ENCODE results near the gene RBM20.

Gene RBM20

DNA sequence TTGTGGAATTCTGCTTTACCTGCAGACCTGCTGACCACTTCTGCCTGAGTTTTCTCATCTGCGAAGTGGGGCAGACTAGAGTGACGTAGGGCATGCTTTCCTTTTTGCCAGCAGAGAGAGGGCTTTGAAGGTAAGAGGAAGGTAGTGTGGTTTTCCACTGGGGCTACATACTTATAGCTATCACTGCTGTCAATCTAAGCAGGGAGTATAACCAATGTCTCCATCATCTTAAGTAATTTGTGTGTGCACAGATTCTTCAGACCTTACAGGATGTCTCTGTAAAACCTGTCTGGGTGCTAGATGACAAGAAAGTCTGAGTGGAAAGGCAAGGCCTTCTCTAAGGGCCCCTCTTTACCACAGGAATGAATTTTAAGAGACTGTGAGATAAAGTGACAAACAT lies 106.8 kb downstream of the RBM20 start:
- in situ Hi-C loops (cut with HindIII; ENCODE audit: low pct_unique_long_range_greater_than_20kb, low sequenced_read_pairs): no loop called here

DNA sequence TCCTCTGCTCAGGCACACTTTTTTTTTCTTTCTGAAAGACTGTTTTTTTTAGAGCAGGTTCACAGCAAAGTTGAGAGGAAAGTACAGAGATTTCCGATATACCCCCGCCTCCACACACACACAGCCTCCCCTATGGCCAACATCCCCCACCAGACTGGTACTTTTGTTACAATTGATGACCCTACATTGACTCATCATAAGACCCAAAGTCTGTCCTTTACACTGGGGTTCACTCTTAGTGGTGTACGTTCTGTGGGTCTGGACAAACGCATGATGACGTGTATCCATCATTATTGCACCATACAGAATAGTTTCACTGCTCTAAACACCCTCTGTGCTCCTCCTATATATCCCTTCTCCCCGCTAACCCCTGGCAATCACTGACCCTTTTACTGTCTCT lies 107.7 kb downstream of the RBM20 start:
- in situ Hi-C loops (cut with HindIII; ENCODE audit: low pct_unique_long_range_greater_than_20kb, low sequenced_read_pairs): no loop called here
- DNase-seq (ENCODE audit: low read depth in 1 of 2, low spot score in 1 of 2): no peak
- no peak for TF ChIP-seq JUND (IDR thresholded peaks at IDR 0.05; ENCODE audit: low read depth)

More for the DNA sequence above, 106.8 kb downstream of the RBM20 start:
- DNase-seq (ENCODE audit: low read depth in 1 of 2, low spot score in 1 of 2): no peak
- TF ChIP-seq JUND (IDR thresholded peaks at IDR 0.05; ENCODE audit: low read depth): no peak

GRCh38 chr10:110753462-110753861 lies 109.3 kb downstream of the RBM20 start:
- no peak for DNase-seq (ENCODE audit: low read depth in 1 of 2, low spot score in 1 of 2)
- in situ Hi-C loops (cut with HindIII; ENCODE audit: low pct_unique_long_range_greater_than_20kb, low sequenced_read_pairs): no loop called here
- TF ChIP-seq JUND (IDR thresholded peaks at IDR 0.05; ENCODE audit: low read depth): no peak

DNA sequence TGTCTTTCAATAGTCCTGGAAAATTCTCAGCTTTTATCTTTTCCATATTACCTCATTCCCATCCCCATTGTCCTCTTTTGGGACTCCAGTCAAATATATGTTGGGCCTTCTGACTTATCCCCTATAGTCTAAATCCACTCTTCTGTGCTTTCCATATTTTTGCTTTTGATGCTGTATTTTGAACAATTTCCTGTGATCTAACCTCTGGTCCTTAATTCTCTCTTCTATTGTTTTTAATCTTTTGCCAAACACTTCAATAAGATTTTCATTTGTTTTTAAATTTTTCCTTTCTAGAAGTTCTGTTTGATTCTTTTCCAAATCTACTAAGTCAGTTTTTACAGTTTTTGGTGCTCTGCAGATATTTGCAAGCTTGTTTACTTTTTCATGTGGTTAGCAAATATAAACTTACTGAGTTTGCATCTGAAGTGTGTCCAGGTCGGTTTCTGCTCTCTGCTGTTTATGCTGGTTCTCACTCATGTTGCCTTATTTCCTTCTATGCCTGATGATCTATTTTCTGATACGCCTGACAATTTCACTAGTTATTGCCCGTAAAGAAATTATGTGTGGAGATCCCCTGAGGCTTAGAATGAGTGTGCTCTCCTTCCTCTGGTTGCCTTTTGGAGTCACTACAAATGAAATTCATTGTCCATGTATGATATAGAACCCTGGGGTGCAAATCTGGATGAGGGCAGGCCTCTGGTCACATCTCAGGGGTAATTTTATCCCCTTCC lies 110.4 kb downstream of the RBM20 start:
- DNase-seq (ENCODE audit: low read depth in 1 of 2, low spot score in 1 of 2): peak in 1 of 2 experiments; percentile 23
- in situ Hi-C loops (cut with HindIII; ENCODE audit: low pct_unique_long_range_greater_than_20kb, low sequenced_read_pairs): no loop called here
- TF ChIP-seq JUND (IDR thresholded peaks at IDR 0.05; ENCODE audit: low read depth): no peak

DNA sequence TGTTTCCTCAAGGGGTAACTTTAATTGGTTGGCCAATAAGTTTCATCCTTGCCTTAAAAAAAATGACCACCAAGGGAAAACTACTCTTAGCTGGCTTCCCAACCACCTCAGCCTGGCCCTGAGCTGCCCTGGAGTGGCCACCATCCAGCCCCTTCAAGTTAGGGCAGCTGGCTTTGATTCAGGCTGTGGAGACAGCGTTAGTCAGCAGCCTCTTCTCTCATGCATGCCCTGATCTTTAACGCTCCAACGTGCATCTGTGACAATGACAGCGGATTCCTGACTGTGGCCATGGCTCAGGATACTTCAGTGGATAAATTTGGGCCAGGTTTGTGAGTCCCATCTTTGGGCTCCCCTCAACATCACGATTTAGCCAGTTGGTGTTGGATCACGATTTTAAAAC lies 111.6 kb downstream of the RBM20 start:
- in situ Hi-C loops (cut with HindIII; ENCODE audit: low pct_unique_long_range_greater_than_20kb, low sequenced_read_pairs): no loop called here
- DNase-seq (ENCODE audit: low read depth in 1 of 2, low spot score in 1 of 2): no peak
- no peak for TF ChIP-seq JUND (IDR thresholded peaks at IDR 0.05; ENCODE audit: low read depth)

DNA sequence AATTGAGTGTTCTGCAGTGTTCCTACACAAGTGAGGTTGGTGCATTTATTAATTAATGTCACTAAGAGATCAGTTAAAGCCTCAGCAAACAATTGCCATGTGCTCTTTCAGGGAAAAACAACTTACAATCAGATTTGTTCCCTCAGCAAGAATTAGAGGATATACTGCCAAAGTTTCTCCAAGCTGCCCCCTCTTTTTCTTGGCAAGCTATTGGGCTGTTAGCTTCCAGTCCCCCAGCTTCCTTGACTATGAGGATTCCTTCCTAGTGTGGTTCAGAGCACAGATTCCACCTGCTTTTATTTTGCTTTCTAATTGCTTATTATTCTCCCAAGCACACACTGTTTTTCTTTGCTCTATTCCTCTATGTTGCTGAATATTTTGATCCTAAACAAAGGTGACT lies 112.7 kb downstream of the RBM20 start:
- DNase-seq (ENCODE audit: low read depth in 1 of 2, low spot score in 1 of 2): no peak
- TF ChIP-seq JUND (IDR thresholded peaks at IDR 0.05; ENCODE audit: low read depth): no peak
- in situ Hi-C loops (cut with HindIII; ENCODE audit: low pct_unique_long_range_greater_than_20kb, low sequenced_read_pairs): no loop called here

DNA sequence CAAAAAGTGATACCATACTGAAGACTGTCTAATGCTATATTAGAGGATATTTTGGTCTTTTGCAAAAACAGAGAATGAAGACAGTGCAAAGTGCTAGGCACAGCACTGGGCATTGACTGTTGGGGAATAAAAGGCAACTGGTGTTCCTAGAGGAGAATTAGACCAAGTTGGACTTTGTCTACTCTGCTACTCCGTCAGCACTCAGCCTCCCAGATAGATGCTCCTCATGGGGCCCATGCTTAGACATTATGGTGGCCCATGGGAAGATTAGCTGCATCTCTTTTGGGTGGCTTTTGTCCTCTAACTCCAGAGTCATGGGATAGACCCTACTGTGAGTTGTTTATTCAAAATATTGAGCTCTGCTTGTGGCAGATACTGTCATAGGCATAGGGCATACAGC lies 113.5 kb downstream of the RBM20 start:
- no peak for TF ChIP-seq JUND (IDR thresholded peaks at IDR 0.05; ENCODE audit: low read depth)
- in situ Hi-C loops (cut with HindIII; ENCODE audit: low pct_unique_long_range_greater_than_20kb, low sequenced_read_pairs): no loop called here

DNA sequence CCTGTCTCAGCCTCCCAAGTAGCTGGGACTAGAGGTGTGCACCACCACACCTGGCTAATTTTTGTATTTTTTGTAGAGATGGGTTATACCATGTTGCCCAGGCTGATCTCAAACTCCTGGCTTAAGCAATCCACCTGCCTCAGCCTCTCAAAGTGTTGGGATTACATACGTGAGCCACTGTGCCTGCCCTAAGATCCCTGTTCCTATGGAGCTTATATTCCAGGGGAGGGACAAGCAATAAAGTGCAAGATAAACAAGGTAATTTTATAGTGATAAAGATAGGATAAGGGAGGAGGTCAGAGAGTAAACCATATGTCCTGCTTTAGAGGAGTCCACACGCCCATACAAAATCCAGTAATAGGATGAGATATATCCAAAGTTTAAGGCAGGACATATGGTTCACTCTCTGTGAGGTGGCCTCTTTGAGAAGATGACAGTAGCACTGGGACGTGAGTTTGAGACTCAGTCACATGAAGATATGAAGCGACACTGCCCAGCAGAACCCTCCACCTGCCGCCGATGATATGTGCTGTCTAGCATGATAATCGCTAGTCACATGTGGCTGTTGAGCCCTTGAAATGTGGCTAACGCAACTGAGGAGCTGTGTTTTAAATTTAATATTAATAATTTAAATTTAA lies 114.1 kb downstream of the RBM20 start:
- in situ Hi-C loops (cut with HindIII; ENCODE audit: low pct_unique_long_range_greater_than_20kb, low sequenced_read_pairs): no loop called here
- no peak for TF ChIP-seq JUND (IDR thresholded peaks at IDR 0.05; ENCODE audit: low read depth)
- no peak for DNase-seq (ENCODE audit: low read depth in 1 of 2, low spot score in 1 of 2)

More for the DNA sequence above, 113.5 kb downstream of the RBM20 start:
- no peak for DNase-seq (ENCODE audit: low read depth in 1 of 2, low spot score in 1 of 2)

DNA sequence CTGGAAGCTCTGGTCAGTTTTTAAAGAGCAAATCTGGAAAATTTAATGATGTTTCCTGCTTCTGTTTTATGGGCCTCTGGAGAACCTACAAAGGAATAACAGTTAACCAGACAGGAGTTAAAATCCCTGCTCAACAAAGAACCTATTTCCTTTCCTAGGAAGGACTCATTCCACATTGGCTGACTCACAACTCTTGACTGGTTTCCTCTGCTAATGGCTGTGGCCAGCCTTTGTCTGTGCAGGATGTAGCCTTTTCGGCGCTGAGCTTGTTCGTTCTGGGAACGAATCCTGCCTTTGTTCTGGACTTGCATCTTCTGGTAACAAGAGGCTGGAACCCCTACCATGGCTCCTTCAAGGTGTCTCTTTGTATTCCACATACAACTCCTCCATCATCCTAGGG lies 114.8 kb downstream of the RBM20 start:
- in situ Hi-C loops (cut with HindIII; ENCODE audit: low pct_unique_long_range_greater_than_20kb, low sequenced_read_pairs): no loop called here
- TF ChIP-seq JUND (IDR thresholded peaks at IDR 0.05; ENCODE audit: low read depth): no peak
- DNase-seq (ENCODE audit: low read depth in 1 of 2, low spot score in 1 of 2): no peak

DNA sequence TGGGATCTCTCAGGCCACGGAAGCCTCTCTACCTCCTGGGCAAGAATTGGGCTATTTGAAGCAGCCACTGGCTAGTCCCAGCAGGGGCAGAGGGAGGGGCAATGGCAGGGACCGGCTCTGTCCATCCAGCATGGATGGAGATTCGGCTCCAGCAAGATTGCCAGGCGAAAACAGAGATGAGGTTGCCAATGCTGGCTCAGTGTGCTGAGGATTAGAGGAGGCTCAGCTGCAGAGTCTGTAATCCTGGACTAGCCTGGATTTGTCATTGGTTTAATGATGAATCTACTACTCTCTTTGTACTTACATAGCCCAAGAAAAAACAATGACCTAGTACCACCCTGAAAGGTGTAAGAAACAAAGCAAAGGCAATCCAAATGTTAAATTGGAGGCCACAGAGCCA lies 115.4 kb downstream of the RBM20 start:
- in situ Hi-C loops (cut with HindIII; ENCODE audit: low pct_unique_long_range_greater_than_20kb, low sequenced_read_pairs): no loop called here
- no peak for DNase-seq (ENCODE audit: low read depth in 1 of 2, low spot score in 1 of 2)
- TF ChIP-seq JUND (IDR thresholded peaks at IDR 0.05; ENCODE audit: low read depth): no peak

DNA sequence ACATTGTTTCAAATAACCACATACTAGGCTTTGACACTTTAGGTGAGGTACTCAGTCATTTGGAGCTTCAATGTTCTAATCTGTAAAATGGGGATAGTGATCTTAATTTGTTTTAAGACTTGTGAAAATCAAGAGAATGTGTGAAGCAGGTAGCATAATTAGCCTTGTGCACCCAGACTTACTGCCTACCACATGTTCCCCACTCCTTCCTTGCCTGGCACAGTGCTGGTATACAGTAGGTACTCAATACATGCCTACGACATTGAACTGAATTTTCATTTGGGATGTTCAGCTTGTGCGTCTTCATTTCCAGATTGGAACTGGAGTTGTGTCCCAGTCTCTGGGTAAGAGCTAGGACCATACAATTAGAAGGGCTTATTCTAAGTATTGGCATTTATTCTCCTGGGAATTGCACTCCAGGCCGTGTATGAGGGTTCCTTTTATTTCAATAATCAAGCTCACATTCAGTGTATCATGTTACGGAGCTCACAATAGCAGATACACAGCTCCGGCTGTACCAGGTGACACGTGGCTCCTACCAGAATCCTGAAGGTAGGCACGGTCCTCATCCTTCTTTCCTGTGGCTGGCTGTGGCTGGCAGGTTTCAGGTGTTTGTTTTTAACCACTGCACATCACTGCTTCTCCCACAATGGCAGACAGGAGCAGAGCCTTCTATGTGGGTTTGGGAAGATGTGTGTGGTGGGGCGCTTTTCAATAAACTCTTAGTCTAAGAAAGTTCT lies 118.1 kb downstream of the RBM20 start:
- TF ChIP-seq JUND (IDR thresholded peaks at IDR 0.05; ENCODE audit: low read depth): no peak
- in situ Hi-C loops (cut with HindIII; ENCODE audit: low pct_unique_long_range_greater_than_20kb, low sequenced_read_pairs): no loop called here
- DNase-seq (ENCODE audit: low read depth in 1 of 2, low spot score in 1 of 2): no peak

DNA sequence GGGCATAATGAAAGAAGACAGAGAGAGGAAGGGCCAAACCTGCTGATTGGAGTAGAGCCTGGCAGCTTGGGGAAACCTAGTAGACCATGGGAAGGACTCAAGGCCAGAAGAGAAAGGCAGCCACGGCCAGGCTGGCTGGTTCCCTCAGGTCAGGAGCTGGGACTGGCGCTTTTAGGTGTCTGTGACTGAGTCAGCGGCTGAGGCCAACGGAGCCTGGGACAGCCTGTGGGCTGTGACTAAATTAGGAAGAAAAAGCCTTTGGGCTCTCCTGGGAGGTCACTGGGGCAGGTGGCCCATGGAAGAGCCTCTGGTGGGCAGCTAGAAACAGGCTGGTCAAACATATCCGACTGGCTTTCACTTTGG lies 118.7 kb downstream of the RBM20 start:
- in situ Hi-C loops (cut with HindIII; ENCODE audit: low pct_unique_long_range_greater_than_20kb, low sequenced_read_pairs): no loop called here
- no peak for DNase-seq (ENCODE audit: low read depth in 1 of 2, low spot score in 1 of 2)
- TF ChIP-seq JUND (IDR thresholded peaks at IDR 0.05; ENCODE audit: low read depth): no peak

GRCh38 chr10:110764378-110764777 lies 120.2 kb downstream of the RBM20 start:
- no peak for TF ChIP-seq JUND (IDR thresholded peaks at IDR 0.05; ENCODE audit: low read depth)
- in situ Hi-C loops (cut with HindIII; ENCODE audit: low pct_unique_long_range_greater_than_20kb, low sequenced_read_pairs): no loop called here
- DNase-seq (ENCODE audit: low read depth in 1 of 2, low spot score in 1 of 2): no peak
